Bronchial epithelial cell (primary cell): Measurements from ENCODE around the gene C10orf120. TPM values are rescaled to one million over a fixed set of nuclear protein-coding genes. Genes with fewer than 3 reads are reported as not detected.

ENCODE experiments used
- DNase-seq: peaks from one replicate; pipeline ENCODE4 v3.0.0-alpha.2; 2010; ENCODE audit warnings: low read depth
- FAIRE-seq: peaks from 2 replicates; lab custom pipeline; 2011; peaks lifted over from hg19 to GRCh38; lab: Jason Lieb, UNC
- H3K27me3 ChIP-seq: 2 replicates; pipeline ENCODE4 v1.5.1; 2011; ENCODE audit warnings: low read length; ENCODE audit not compliant: control insufficient read depth, insufficient read depth
- H3K36me3 ChIP-seq: 2 replicates; pipeline ENCODE4 v1.5.1; 2011; ENCODE audit warnings: low read length; ENCODE audit not compliant: control insufficient read depth, insufficient read depth
- H3K4me3 ChIP-seq: 2 replicates; pipeline ENCODE4 v1.5.1; 2011; ENCODE audit warnings: mild to moderate bottlenecking, low read depth, low read length, control low read depth
- total RNA-seq: library from RNA; depleted of rRNA; stranded (reverse); fragments of >200 nt; gene quantifications from 2 replicates; pipeline ENCODE4 v1.2.1, GENCODE V29; 2014
- TF ChIP-seq, protein P1 (sequence below): IDR thresholded peaks from 2 replicates; pipeline ENCODE4 v1.5.1; 2011; ENCODE audit warnings: mild to moderate bottlenecking, moderate library complexity, low read length, control low read depth, inconsistent platforms; ENCODE audit not compliant: insufficient read depth, severe bottlenecking

The C10orf120 gene
- total RNA-seq, 1 donor from 2014 or later, result not detected

DNA sequence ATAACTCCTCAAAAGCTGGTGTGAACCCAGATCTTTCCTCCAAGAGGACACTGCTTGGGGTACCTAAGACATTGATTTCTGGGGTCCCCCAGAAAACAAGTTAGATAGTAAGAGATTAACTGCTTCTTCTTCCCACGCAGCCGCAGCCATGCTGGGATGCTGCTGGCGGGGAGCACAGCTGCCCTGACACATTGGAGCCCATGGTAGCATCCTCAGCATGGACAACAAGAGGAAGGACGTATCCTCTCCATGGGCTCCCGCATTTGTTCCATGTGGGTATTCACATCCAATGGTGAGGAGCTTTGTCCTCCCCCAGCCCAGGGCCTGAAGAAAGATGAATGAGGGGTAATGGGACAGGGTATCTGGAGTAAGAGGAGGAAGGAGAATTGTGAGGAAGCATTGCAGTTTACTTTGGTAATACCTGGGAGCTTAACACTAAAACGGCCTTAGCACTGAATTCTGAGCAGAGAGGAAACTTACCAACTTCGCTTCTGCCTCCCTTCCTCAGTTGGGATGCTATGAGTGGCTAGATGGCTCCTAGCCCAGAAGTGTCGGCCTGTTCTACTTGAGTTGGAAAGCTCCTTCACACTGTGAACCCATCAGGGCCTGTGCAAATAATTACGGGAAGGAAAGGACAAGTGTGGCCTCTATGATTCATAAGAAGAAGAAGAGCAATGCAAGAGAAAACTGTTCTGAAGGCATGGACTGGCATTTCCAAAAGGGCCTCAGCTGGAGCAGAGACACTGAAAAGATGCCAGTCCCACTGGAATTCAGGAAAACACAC, 43.9 kb downstream of the C10orf120 start:
- TF ChIP-seq, protein P1, sequence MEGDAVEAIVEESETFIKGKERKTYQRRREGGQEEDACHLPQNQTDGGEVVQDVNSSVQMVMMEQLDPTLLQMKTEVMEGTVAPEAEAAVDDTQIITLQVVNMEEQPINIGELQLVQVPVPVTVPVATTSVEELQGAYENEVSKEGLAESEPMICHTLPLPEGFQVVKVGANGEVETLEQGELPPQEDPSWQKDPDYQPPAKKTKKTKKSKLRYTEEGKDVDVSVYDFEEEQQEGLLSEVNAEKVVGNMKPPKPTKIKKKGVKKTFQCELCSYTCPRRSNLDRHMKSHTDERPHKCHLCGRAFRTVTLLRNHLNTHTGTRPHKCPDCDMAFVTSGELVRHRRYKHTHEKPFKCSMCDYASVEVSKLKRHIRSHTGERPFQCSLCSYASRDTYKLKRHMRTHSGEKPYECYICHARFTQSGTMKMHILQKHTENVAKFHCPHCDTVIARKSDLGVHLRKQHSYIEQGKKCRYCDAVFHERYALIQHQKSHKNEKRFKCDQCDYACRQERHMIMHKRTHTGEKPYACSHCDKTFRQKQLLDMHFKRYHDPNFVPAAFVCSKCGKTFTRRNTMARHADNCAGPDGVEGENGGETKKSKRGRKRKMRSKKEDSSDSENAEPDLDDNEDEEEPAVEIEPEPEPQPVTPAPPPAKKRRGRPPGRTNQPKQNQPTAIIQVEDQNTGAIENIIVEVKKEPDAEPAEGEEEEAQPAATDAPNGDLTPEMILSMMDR, result no peak
- Histone ChIP-seq H3K36me3 (no peaks in the 10 kb centered on the region), H3K27me3 (peaks cover 2% of the 10 kb centered on the region), H3K4me3 (no peak overlapping the region)
- no peak for DNase-seq
- FAIRE-seq, result no peak

DNA sequence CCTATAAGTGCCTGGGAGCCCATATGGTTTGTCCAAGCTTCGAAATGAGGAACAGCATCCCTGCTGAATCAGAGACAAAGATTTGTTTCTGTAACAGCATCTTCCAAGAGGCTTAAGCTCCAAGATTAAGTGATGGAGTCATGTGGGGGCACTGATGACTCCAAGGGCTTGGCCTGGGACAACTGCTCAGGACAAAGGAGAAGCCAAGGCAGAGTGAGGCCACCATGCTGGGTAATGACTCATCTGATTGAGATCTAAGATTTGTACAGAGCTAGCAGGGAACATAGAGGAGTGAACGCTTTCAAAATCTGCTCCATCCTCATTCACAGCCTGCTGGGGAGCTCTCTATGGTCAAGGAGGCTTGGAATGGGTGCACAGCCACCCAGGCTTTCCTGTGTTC, 49.3 kb downstream of the C10orf120 start:
- no peaks in the 10 kb centered on the region for H3K36me3 ChIP-seq
- no peak for DNase-seq
- no peak for FAIRE-seq
- H3K4me3 ChIP-seq, result no peak overlapping the region
- TF ChIP-seq, protein P1, result no peak
- H3K27me3 ChIP-seq, result peaks cover 6% of the 10 kb centered on the region

DNA sequence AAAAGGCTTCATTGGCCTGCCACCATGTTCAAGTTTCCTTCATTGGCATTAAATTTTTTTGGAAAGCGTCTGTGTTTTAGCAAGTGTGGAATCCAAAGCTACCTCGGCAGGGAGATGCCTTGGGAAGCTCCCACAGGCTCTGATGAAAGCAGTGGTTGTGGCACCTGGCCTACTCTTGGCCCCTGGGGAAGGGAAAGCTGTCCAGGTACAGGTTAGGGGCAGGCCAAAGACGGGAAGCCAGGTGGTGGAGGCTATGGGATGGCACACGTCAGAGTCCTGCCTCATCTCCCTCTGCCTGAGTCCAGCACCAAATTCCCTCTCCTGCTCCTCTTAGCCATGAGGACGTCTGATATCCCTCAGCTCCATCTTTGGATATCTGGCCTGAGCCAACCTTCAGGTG, 49.7 kb downstream of the C10orf120 start:
- Histone ChIP-seq H3K36me3 (no peaks in the 10 kb centered on the region), H3K27me3 (peaks cover 6% of the 10 kb centered on the region), H3K4me3 (no peak overlapping the region)
- DNase-seq (no peak), FAIRE-seq (peak; percentile 7)
- TF ChIP-seq, protein P1, result no peak

DNA sequence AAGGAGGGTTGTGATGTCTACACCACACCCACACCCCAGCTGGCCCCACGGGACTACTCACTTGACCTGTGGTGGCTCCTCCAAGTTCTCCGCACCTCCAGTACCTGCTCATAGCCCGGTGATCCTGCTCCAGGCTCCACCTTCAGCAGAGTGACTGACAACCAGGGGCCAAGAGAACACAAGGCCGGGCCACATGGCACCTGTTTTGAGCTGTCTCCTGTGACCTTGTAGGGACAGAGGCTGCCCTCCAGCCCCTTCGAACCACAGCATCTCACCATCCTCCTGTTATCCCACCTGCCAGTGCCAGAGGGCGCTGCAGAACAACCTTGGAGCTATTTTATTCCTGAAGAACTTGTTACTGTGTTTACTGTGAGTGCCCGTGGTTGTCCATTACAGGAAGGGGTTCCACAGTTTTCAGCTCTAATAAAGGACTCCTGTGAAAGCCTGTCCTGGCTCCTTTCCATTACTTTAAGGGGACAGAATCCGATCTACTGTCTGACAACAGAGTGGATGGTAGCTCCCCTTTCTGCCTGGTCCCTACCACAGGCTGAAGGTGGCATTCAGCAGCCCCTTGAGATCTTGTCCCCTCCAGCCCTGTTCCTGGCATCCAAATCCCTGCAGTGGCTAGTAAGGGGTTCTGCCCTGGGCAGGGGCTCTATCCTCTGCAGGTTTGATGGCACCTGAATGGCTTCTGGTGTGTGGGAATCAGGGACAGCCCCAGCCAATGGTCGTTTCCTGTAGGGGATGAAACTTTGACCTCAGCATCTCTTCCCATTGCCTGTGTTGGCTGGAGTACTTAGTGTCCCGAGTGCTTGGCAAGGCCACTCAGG, 50.8 kb downstream of the C10orf120 start:
- peak; percentile 43 for DNase-seq

More for the DNA sequence above, 50.8 kb downstream of the C10orf120 start:
- TF ChIP-seq, protein P1, result peak; percentile 82
- FAIRE-seq, result no peak
- H3K27me3 ChIP-seq, result peaks cover 6% of the 10 kb centered on the region
- H3K4me3 ChIP-seq, result no peak overlapping the region
- no peaks in the 10 kb centered on the region for H3K36me3 ChIP-seq

Other genes with a start within 250 kb of the C10orf120 start
- not detected in 2 replicates for gene ARMS2, start 245.2 kb downstream of the C10orf120 start, total RNA-seq
- gene HTRA1, start 238.3 kb downstream of the C10orf120 start, total RNA-seq, result 64.1 and 80.3 TPM in 2 replicates
- gene DMBT1, start 139.1 kb downstream of the C10orf120 start, total RNA-seq, result not detected in 2 replicates
- 0.51 and 0.79 TPM in 2 replicates for gene CUZD1, start 146.0 kb upstream of the C10orf120 start, total RNA-seq
- gene FAM24B, start 179.7 kb upstream of the C10orf120 start, total RNA-seq, result 7.9 and 11.1 TPM in 2 replicates
- not detected in 2 replicates for gene FAM24A, start 210.8 kb upstream of the C10orf120 start, total RNA-seq